Activated naive CD8-positive, alpha-beta T cell treated with anti-CD3 and anti-CD28 coated beads, Interleukin-2, amount 10 ng/mL, durations not matched to agents 7 days and 5 days (primary cell): ENCODE measurements around the gene ANKS6. TPM values are rescaled to one million over a fixed set of nuclear protein-coding genes. Genes with fewer than 3 reads are reported as not detected.
A peak's percentile ranks its signal among the peaks of the same experiment; 100 is the strongest.

Experiments used
- ATAC-seq: fragments of 150-1000 bp; cut with Tn5 transposase; one replicate; pipeline ENCODE4 v1.10.0; 2021; ENCODE audit warnings: low read depth, moderate library complexity
- POLR2A ChIA-PET: fragments of 350-600 bp; sonication (Branson Sonifier 250); formaldehyde crosslinking; loops from one replicate; lab custom pipeline; 2021; ENCODE audit warnings: antibody characterized with exemption; lab: Charles Lee
- DNase-seq: peaks from one replicate; pipeline ENCODE4 v3.0.0; 2021
- H3K27ac Mint-ChIP-seq: one replicate; pipeline ENCODE4 v1.8.0; 2022; ENCODE audit warnings: mild to moderate bottlenecking, mixed read lengths
- H3K27me3 Mint-ChIP-seq: one replicate; pipeline ENCODE4 v1.8.0; 2022; ENCODE audit warnings: mild to moderate bottlenecking, moderate library complexity, mixed read lengths
- H3K36me3 Mint-ChIP-seq: one replicate; pipeline ENCODE4 v1.8.0; 2021; ENCODE audit warnings: mild to moderate bottlenecking, mixed read lengths
- H3K4me1 Mint-ChIP-seq: one replicate; pipeline ENCODE4 v1.8.0; 2021; ENCODE audit warnings: mixed read lengths
- H3K4me3 Mint-ChIP-seq: one replicate; pipeline ENCODE4 v1.8.0; 2022; ENCODE audit warnings: mild to moderate bottlenecking, moderate library complexity, mixed read lengths
- H3K9me3 Mint-ChIP-seq: one replicate; pipeline ENCODE4 v1.8.0; 2021; ENCODE audit warnings: mixed read lengths
- total RNA-seq, 2 experiments: library from RNA; stranded (reverse); gene quantifications; one replicate each; pipeline ENCODE4 v1.2.3, GENCODE V29; 2021

Gene ANKS6
- total RNA-seq, 2 experiments from 2014 or later = 8.2 to 9.5 TPM

GRCh38 chr9:98794802-98795201, 1.6 kb downstream of the ANKS6 start:
- DNase-seq (no peak), ATAC-seq (no peak)
- Mint-ChIP-seq H3K9me3 (peaks cover 10% of the 10 kb centered on the region), H3K27ac (no peak overlapping the region), H3K36me3 (peaks cover 4% of the 10 kb centered on the region), H3K4me3 (peak overlapping the region; percentile 62), H3K4me1 (peaks cover 26% of the 10 kb centered on the region), H3K27me3 (peaks cover 12% of the 10 kb centered on the region)
- POLR2A ChIA-PET = no interaction called here

- Mint-ChIP-seq H3K4me3 (no peak overlapping the region), H3K27ac (no peak overlapping the region), H3K9me3 (peaks cover 3% of the 10 kb centered on the region), H3K4me1 (peaks cover 26% of the 10 kb centered on the region), H3K27me3 (peaks cover 11% of the 10 kb centered on the region), H3K36me3 (peaks cover 1% of the 10 kb centered on the region)
- DNase-seq (no peak), ATAC-seq (no peak)
- POLR2A ChIA-PET = no interaction called here
These were observed 3.3 kb downstream of the ANKS6 start for GRCh38 chr9:98793031-98793430.

- POLR2A ChIA-PET = no interaction called here
- H3K27ac Mint-ChIP-seq = no peak overlapping the region
- ATAC-seq = no peak
- peaks cover 21% of the 10 kb centered on the region for H3K4me1 Mint-ChIP-seq
- no peaks in the 10 kb centered on the region for H3K9me3 Mint-ChIP-seq
- no peaks in the 10 kb centered on the region for H3K36me3 Mint-ChIP-seq
- H3K4me3 Mint-ChIP-seq = no peak overlapping the region
- H3K27me3 Mint-ChIP-seq = peaks cover 5% of the 10 kb centered on the region
- no peak for DNase-seq
These were observed 4.5 kb downstream of the ANKS6 start for GRCh38 chr9:98791608-98792490.

- POLR2A ChIA-PET = no interaction called here
- Mint-ChIP-seq H3K36me3 (no peaks in the 10 kb centered on the region), H3K9me3 (no peaks in the 10 kb centered on the region), H3K27ac (no peak overlapping the region), H3K4me1 (peaks cover 20% of the 10 kb centered on the region), H3K4me3 (no peak overlapping the region), H3K27me3 (peaks cover 5% of the 10 kb centered on the region)
- DNase-seq (peak; percentile 74), ATAC-seq (peak; percentile 67)
These were observed 5.3 kb downstream of the ANKS6 start for GRCh38 chr9:98790842-98791607.

- POLR2A ChIA-PET = no interaction called here
- Mint-ChIP-seq H3K27me3 (no peaks in the 10 kb centered on the region), H3K4me3 (no peak overlapping the region), H3K4me1 (peaks cover 15% of the 10 kb centered on the region), H3K36me3 (no peaks in the 10 kb centered on the region), H3K27ac (no peak overlapping the region), H3K9me3 (no peaks in the 10 kb centered on the region)
- DNase-seq (no peak), ATAC-seq (no peak)
These were observed 6.1 kb downstream of the ANKS6 start for GRCh38 chr9:98790134-98790841.

GRCh38 chr9:98789483-98790133, 6.7 kb downstream of the ANKS6 start:
- Mint-ChIP-seq H3K9me3 (no peaks in the 10 kb centered on the region), H3K36me3 (no peaks in the 10 kb centered on the region), H3K27ac (no peak overlapping the region), H3K4me3 (no peak overlapping the region), H3K4me1 (peaks cover 11% of the 10 kb centered on the region), H3K27me3 (no peaks in the 10 kb centered on the region)
- POLR2A ChIA-PET = no interaction called here
- DNase-seq = no peak
- ATAC-seq = no peak

GRCh38 chr9:98787766-98788335, 8.5 kb downstream of the ANKS6 start:
- POLR2A ChIA-PET = no interaction called here
- Mint-ChIP-seq H3K27ac (no peak overlapping the region), H3K36me3 (peaks cover under 1% of the 10 kb centered on the region), H3K9me3 (no peaks in the 10 kb centered on the region), H3K4me1 (peaks cover 8% of the 10 kb centered on the region), H3K27me3 (no peaks in the 10 kb centered on the region), H3K4me3 (no peak overlapping the region)
- DNase-seq (no peak), ATAC-seq (no peak)

GRCh38 chr9:98786750-98787510, 9.4 kb downstream of the ANKS6 start:
- ATAC-seq = no peak
- no peak for DNase-seq
- Mint-ChIP-seq H3K9me3 (no peaks in the 10 kb centered on the region), H3K36me3 (peaks cover 1% of the 10 kb centered on the region), H3K4me1 (peaks cover 7% of the 10 kb centered on the region), H3K27ac (no peak overlapping the region), H3K27me3 (no peaks in the 10 kb centered on the region), H3K4me3 (no peak overlapping the region)
- POLR2A ChIA-PET = no interaction called here

- peaks cover 1% of the 10 kb centered on the region for H3K36me3 Mint-ChIP-seq
- DNase-seq (no peak), ATAC-seq (no peak)
- no peaks in the 10 kb centered on the region for H3K27me3 Mint-ChIP-seq
- no peaks in the 10 kb centered on the region for H3K9me3 Mint-ChIP-seq
- POLR2A ChIA-PET = no interaction called here
- H3K4me1 Mint-ChIP-seq = no peaks in the 10 kb centered on the region
- H3K4me3 Mint-ChIP-seq = no peak overlapping the region
- no peak overlapping the region for H3K27ac Mint-ChIP-seq
These were observed 11.2 kb downstream of the ANKS6 start for GRCh38 chr9:98784831-98785806.

- Mint-ChIP-seq H3K4me3 (no peak overlapping the region), H3K4me1 (no peaks in the 10 kb centered on the region), H3K9me3 (no peaks in the 10 kb centered on the region), H3K27me3 (no peaks in the 10 kb centered on the region), H3K27ac (no peak overlapping the region), H3K36me3 (peaks cover 1% of the 10 kb centered on the region)
- ATAC-seq (no peak), DNase-seq (no peak)
- POLR2A ChIA-PET = no interaction called here
These were observed 12.7 kb downstream of the ANKS6 start for GRCh38 chr9:98783518-98784226.
